IPS DF 4.7 (cell line): ENCODE results near the gene VWA5B1.
"Not testable (repeated sequence)": the region's sequence is repeated elsewhere in the genome, so short reads cannot be mapped to it uniquely, and the experiment has no call there.

Experiments
- DNase-seq: peaks from one replicate; pipeline ENCODE4 v3.0.0-alpha.2; 2013; ENCODE audit warnings: low spot score; ENCODE audit errors: extremely low read depth

The VWA5B1 gene

GRCh38 chr1:20290624-20291597 is at the start of gene VWA5B1:
VWA5B1 (plus strand) TSS chr1:20290875; CDS start chr1:20310602, 19,727 bp downstream.
- peak; percentile 69 for DNase-seq

GRCh38 chr1:20242890-20243479 is 47.7 kb upstream of the VWA5B1 start:
- DNase-seq, result no peak

GRCh38 chr1:20248971-20249612 is 41.6 kb upstream of the VWA5B1 start:
- no peak for DNase-seq

- no peak for DNase-seq
Observed at GRCh38 chr1:20250340-20250989, 40.2 kb upstream of the VWA5B1 start.

GRCh38 chr1:20252587-20252986 is 38.1 kb upstream of the VWA5B1 start:
- DNase-seq, result no peak

- DNase-seq, result no peak
Observed at GRCh38 chr1:20255666-20256065, 35.0 kb upstream of the VWA5B1 start.

GRCh38 chr1:20259646-20260045 is 31.0 kb upstream of the VWA5B1 start:
- DNase-seq, result no peak

- DNase-seq, result no peak
Observed at GRCh38 chr1:20261095-20261494, 29.6 kb upstream of the VWA5B1 start.

- DNase-seq, result no peak
Observed at GRCh38 chr1:20262810-20263534, 27.7 kb upstream of the VWA5B1 start.

- no peak for DNase-seq
Observed at GRCh38 chr1:20265250-20265649, 25.4 kb upstream of the VWA5B1 start.

GRCh38 chr1:20266141-20266540 is 24.5 kb upstream of the VWA5B1 start:
- no peak for DNase-seq

- no peak for DNase-seq
Observed at GRCh38 chr1:20266642-20267041, 24.0 kb upstream of the VWA5B1 start.

- DNase-seq, result no peak
Observed at GRCh38 chr1:20271498-20272400, 18.9 kb upstream of the VWA5B1 start.

- not testable (repeated sequence) for DNase-seq
Observed at GRCh38 chr1:20273716-20274115, 17.0 kb upstream of the VWA5B1 start.

GRCh38 chr1:20275319-20275925 is 15.3 kb upstream of the VWA5B1 start:
- no peak for DNase-seq

GRCh38 chr1:20276485-20277159 is 14.1 kb upstream of the VWA5B1 start:
- no peak for DNase-seq

GRCh38 chr1:20278692-20279130 is 12.0 kb upstream of the VWA5B1 start:
- DNase-seq, result peak; percentile 25

GRCh38 chr1:20279509-20279908 is 11.2 kb upstream of the VWA5B1 start:
- no peak for DNase-seq

- no peak for DNase-seq
Observed at GRCh38 chr1:20280341-20280740, 10.3 kb upstream of the VWA5B1 start.
